ENCODE data around the gene AOPEP. TPM values are rescaled to one million over a fixed set of nuclear protein-coding genes. Genes with fewer than 3 reads are reported as not detected.
"Not testable (repeated sequence)": the region's sequence is repeated elsewhere in the genome, so short reads cannot be mapped to it uniquely, and the experiment has no call there.

The AOPEP gene
- total RNA-seq, 1 donor from 2014 or later: 32.1 TPM

DNA sequence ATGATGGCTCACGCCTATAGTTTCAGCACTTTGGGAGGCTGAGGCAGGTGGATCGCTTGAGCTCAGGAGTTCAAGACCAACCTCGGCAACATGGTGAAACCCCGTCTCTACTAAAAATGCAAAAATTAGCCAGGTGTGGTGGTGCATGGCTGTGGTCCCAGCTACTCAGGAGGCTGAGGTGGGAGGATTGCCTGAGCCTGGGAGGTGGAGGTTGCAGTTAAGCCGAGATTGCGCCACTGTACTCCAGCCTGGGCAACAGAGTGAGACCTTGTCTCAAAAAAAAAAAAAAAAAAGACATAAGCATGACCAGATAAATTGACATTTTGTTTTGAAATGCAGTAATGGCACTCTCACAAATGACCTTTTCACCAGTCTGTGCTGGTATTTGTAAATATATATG is 294.1 kb downstream of the AOPEP start:
- DNase-seq: not testable (repeated sequence)

DNA sequence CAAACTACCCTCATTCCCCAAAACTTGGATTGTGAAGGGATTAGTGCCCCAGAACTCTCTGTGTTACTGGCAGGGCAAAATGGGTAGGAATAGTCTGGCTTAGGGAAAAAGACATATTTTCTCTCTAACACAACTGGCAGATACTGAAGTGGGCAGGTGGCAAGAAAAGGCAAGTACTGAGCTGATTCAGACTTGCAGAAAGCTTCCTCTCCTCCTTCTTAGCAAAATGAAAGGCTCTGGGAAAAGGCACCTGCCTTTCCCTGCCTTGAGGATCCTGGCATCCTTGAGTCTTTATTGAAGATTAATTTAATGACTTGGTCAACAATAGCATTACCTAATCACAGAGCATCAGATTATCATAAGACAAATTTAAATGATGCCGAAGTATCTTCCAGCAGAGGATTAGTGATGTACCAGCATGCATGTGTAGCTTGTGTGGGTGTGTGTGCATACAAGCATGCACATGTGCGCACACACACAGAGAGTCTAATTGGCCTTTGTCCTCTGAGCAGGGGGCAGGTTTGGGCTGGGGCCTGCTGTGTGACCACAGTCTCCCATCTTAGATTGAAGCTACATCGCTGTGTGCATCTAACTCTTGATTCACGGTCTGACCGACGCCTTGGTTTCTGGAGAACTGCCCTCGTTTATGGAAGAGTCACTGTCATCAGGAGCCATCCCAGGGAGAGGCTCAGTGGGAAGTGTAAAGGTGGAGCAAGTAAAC is 294.8 kb downstream of the AOPEP start:
- no peak for DNase-seq

DNA sequence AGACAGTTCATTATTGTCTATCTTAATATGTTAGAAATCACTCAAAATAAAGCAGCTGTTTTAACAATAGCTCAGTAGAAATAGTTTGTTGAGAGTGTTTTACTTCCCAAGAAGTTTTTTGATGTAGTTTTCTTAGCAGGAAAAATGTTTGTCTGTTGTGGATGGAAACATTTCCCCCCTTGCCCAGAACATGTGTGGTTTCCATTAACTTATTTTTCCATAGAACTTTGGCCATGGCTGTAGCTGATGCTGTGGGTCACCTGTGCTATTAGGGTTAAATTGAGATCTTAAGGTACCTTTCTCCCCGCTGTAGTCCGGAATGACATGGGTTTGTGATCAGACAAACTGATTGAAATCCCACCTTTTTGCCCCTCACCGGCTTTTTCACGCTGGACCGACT is 296.2 kb downstream of the AOPEP start:
- no peak for DNase-seq

- no peak for DNase-seq
These were observed 296.9 kb downstream of the AOPEP start for GRCh38 chr9:95023217-95024003.

- DNase-seq: no peak
These were observed 297.7 kb downstream of the AOPEP start for GRCh38 chr9:95024097-95024671.

DNA sequence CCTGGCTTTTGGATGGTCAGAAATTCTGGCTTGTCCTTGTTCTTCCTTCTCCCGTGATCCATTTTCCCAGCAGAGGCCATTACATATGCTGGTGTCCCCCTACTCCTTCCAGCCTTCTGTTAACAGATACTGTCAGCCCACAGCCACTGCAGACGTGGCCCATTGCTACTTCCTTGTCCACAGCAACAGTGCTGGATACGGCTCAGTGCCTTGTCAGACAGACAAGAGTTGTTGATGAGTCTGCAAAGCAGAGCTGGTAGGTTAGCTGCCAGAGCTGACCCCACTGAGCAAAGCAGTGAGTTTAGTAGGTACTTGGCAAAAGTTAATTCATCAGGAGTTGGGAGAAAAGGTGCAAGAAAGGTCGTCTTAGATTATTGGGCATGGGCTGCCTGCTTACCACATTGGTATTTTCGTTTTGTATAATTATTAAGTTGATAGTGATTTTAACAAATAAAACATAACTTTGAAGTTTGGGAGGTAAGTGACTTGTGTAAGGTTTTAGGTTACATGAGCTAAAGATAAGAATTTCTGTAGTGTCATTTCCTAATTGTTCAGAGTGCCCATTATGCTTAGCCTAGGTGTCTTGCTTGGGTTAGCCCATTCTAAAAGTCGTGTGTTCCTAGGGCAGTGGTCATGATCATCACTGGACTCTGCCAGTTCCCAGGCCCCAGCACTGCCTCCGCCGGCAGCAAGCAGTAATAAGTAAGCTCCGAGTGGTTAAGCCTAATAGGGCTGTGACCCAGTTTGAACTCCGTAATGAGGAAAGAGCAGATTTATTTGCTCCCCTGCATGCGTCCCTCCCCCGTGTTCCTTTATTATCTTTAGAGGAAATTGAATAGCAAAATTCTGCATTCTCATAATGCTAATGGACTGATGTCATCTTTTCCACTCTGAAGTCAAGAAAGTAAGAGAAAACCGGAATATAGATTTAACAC is 299.0 kb downstream of the AOPEP start:
- DNase-seq: no peak

DNA sequence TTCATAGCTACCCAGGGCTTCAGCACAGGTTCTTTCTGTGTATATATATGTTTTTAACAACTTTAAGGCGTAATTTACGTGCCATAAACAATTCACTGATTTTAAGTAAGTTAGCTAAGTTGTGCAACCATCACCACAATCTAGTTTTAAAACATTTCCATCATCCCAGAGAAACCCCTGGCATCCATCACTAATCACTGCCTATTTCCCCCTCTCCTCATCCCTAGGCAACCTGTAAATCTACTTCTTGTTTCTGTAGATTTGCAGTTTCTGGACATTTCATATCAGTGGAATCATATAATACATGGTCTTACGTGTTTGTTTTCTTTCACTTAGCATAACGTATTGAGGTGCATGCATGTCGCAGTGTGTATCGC is 299.6 kb downstream of the AOPEP start:
- no peak for DNase-seq

DNA sequence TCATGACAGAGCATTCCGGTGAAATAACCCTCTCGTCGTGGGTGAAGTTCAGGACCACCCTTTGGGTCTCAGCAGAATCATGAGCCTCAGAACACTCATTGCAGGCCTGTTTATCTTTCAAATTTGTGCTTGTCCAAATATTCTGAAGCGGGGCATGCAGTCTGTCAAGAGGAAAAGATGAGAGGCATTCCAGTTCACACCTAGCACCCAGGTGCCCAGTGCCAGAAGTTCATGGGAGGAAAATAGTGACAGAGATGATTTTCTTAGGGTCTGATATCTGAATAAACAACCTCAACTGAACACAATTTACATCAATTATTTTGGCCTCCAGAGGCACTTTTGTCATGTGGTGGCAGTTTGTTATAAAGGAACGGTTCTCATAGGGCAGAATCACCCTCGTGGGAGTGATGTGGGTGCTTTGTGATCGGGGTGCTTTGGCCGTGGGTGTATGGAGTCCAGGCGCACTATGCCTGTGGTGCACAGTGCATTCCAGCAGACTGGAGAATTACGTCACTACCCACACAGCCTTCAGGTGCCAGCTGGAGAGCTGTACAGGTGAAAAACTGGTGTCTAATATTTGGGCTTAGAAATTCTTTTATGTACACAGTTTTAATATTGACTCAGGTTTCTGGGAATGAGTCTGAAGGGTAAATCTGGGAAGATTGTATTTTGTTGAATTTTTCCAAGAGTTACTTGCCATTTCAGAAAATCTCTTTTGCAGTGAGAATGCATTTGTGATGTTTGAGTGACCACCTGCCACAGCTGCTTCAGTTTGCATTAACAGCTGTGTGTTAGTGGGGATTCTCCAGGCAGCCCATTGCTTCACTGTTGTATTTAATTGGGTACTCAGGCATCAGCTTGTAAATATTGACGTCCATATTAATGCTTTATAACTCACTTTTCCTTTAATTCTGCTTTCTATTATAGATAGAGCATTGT is 301.7 kb downstream of the AOPEP start:
- no peak for DNase-seq

DNA sequence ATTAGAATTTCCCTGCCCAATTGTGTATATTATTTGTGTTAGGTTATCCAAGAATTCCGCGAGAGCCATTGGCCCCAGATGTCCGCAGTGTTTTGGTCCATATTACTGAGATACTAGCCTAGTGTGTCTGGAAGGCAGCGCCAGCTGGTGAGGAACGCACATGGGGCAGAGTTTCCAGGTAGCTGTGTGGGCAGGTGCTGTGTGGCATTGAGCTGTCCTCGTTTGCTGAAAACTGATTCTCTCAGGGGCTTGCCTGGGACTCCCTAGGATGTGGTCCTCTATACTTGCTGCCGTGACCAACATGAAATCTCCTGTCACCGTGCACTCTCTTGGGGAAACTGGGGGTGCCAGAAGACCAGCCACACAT is 302.3 kb downstream of the AOPEP start:
- no peak for DNase-seq

DNA sequence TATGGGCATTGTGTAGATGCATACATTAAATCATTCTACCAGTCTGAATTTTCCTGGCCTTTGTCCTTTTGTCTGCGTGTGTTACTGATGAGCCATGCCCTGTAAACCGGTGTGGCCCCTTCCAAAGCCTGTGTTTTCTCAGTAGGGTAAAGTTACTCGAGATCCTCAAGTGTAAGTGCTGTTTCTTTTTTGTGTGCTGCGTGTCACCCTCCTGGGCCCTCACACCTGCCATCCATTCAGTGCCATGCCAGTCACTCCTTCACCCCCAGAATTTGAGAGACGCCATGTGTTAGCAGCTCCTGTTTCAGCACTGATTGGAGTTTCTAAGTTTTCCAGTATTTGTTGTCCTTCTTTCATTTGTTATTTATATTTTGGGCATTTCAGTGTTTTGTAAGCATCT is 302.8 kb downstream of the AOPEP start:
- no peak for DNase-seq

GRCh38 chr9:95029720-95030119 is 303.2 kb downstream of the AOPEP start:
- DNase-seq: no peak

- no peak for DNase-seq
These were observed 303.8 kb downstream of the AOPEP start for GRCh38 chr9:95030344-95030743.

GRCh38 chr9:95030920-95031642 is 304.6 kb downstream of the AOPEP start:
- DNase-seq: no peak

DNA sequence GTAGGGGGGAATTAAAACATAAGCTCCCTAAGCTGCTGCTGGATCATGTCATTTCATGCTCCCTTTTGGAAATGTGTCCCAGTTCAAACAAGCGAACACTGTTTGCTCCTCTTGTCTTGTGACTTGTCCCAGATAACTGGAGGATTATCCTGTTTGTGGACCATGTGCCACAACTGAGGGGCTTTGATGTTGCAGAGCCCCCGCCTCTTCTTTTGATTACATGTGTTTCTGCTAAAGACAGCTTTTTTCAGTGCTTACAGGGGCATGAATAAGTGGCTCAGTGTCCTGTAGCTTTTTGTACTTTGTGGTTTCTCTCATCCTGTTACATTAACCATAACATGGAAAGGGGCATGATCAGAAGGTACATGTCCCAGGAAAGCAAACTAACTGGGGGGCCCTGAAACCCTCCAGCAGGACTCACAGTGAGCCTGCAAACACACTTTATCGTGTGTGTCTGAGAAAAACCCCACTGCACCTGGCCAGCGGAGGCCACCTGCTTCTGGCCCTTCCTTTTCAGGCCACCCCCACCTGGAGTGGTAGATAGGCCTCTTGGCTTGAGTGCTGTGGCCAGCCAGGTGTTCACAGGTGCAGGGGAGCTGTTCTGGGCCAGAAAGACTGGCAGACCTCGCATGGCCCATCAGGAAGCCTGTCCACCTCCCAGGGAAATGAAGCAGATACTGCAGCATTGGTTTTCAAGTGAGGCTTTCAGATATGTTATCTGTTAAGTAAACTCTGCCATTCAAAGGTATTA is 305.4 kb downstream of the AOPEP start:
- DNase-seq: no peak

DNA sequence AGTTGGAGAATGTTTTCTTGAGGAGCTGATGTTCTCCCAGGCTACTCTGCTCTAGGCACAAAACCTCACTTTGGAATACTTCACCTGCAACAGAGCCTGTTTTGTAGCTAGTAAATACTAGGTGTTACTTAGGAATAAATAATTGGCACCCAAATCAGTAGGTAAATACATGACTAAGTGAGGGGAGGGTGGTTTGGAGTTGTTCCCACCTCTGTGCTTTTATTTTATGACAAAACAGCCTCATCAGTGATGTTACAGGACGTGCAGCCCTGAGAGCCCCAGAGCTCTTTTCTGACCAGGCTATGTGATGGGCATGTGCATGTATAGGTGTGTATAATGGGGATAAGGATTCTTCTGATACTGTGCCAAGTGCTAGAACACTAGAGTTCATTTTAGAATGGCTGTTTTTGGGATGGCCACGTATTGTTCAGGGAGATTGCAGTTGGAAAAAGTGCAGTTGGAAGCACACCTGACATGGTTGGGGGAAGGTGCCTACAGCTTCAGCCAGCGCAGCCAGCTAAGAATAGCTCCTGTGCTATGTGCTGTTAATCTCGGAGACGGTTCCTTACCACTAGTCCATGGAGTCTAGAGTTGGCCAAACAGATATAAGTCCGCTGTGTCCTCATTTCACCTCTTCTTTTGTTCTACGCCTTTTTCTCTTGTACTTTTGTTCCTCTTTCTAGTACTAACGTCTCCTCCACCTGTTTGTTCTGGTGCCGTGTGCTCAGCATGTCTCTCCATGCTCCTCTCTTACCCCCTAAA is 306.3 kb downstream of the AOPEP start:
- no peak for DNase-seq

- no peak for DNase-seq
These were observed 309.3 kb downstream of the AOPEP start for GRCh38 chr9:95035846-95036245.

- DNase-seq: no peak
These were observed 310.2 kb downstream of the AOPEP start for GRCh38 chr9:95036676-95037075.

DNA sequence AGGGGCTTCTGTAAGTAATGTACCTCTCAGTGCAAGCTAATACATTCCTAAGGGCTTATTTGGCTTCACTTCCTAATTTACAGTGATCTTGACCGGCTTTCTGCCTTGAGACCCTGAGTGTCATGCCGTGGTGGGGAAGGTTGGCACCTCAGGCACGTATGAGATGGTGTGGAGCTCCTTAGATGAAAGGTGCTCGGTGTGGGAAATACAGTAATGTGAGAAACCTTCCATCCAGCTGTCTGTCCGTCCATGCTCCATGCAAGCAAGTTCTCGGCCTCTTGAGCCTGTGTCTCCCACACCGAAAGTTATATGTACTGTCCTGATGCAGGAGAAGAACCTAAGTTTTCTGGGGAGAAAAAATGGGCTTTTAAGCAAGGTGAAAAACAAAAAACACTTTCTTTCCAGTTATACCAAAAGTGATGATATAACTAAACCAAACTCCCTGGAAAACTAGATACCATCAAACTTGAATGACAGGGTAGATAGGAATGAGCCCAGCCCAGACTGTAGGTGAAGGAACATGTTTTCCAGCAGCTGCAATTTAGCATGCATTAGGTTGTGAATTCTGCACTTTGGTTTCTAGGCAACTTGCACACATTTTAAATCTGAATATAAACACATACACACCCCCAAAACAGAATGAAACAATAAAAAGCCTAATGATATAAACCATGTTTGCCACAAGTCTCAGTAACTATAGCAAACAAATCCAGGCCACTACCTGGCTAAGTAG is 311.5 kb downstream of the AOPEP start:
- DNase-seq: no peak
